Testis (tissue), 3 donors: ENCODE measurements around the gene COL23A1. TPM values are rescaled to one million over a fixed set of nuclear protein-coding genes. Genes with fewer than 3 reads are reported as not detected.

Experiments
- DNase-seq: peaks from one replicate; pipeline ENCODE4 v3.0.0-alpha.2; 2019
- H3K27ac ChIP-seq, 2 donors: fragments of 200-600 bp; sonication (generic); one replicate each; pipeline ENCODE4 v1.5.1; 2019
- H3K27me3 ChIP-seq: fragments of 200-600 bp; sonication (generic); one replicate; pipeline ENCODE4 v1.5.1; 2019
- H3K36me3 ChIP-seq: fragments of 200-600 bp; sonication (generic); one replicate; pipeline ENCODE4 v1.5.1; 2017; ENCODE audit warnings: low read depth; ENCODE audit errors: missing control alignments
- H3K4me1 ChIP-seq: fragments of 200-600 bp; sonication (generic); one replicate; pipeline ENCODE4 v1.5.1; 2019
- H3K4me3 ChIP-seq, 2 donors: fragments of 200-600 bp; sonication (generic); one replicate each; pipeline ENCODE4 v1.5.1; 2017 to 2019
- H3K9me3 ChIP-seq: fragments of 200-600 bp; sonication (generic); one replicate; pipeline ENCODE4 v1.5.1; 2017
- CTCF ChIP-seq, 3 experiments: fragments of 450-650 bp in 2 of 3; fragments of 200-600 bp in 1 of 3; sonication (generic) in 1 of 3; IDR thresholded peaks; one replicate each; pipeline ENCODE4 v1.5.1; 2016 to 2019; ENCODE audit warnings: antibody characterized with exemption in 3 of 3, mild to moderate bottlenecking in 2 of 3, moderate library complexity in 1 of 3
- POLR2A ChIP-seq: fragments of 450-650 bp; IDR thresholded peaks from one replicate; pipeline ENCODE4 v1.6.1; 2017; ENCODE audit warnings: antibody characterized with exemption, mild to moderate bottlenecking, moderate library complexity
- WGBS, 2 donors: methylation state at CpG; one replicate each; pipeline ENCODE4 v1.1.5; 2018; 5-methylcytosine and 5-hydroxymethylcytosine counted together
- intact Hi-C: fragments of 100-400 bp; cut with DNase I; formaldehyde crosslinking; loops from one replicate; pipeline ENCODE4 v1.15.1; 2023; ENCODE audit warnings: low total_unique reads
- polyA plus RNA-seq: library from polyadenylated mRNA; stranded (reverse); fragments of 350-450 nt; fragmentation: Illumina TruSeq; extraction: RNeasy Lipid Tissue Mini Kit (QIAGEN cat#74804); gene quantifications from one replicate; pipeline ENCODE4 v1.2.3, GENCODE V29; 2014; ENCODE audit warnings: low read depth, low replicate concordance; ENCODE audit not compliant: insufficient read depth
- total RNA-seq, 2 donors: library from RNA; depleted of rRNA; stranded (reverse); fragments of >200 nt; gene quantifications; one replicate each; pipeline ENCODE4 v1.2.3, GENCODE V29; 2016

The COL23A1 gene
- total and polyA plus RNA-seq, 3 donors from 2014 or later = 4.3 to 5.5 (median 5.0) TPM

GRCh38 chr5:178380541-178381074, 209.6 kb downstream of the COL23A1 start:
- Histone ChIP-seq H3K27me3 (no peaks in the 10 kb centered on the region), H3K4me1 (no peaks in the 10 kb centered on the region), H3K27ac (no peak overlapping the region), H3K36me3 (no peaks in the 10 kb centered on the region), H3K9me3 (no peaks in the 10 kb centered on the region), H3K4me3 (no peak overlapping the region)
- 84 to 86% methylated on average over 11 to 16 of the region's 16 CpGs for WGBS, 2 donors
- no peak for DNase-seq
- intact Hi-C loops = no loop called here
- TF ChIP-seq POLR2A (no peak), CTCF (IDR thresholded peaks at IDR 0.05) (no peak)

- Histone ChIP-seq H3K9me3 (no peaks in the 10 kb centered on the region), H3K27me3 (no peaks in the 10 kb centered on the region), H3K4me3 (no peak overlapping the region), H3K27ac (no peak overlapping the region), H3K36me3 (no peaks in the 10 kb centered on the region), H3K4me1 (no peaks in the 10 kb centered on the region)
- TF ChIP-seq CTCF (IDR thresholded peaks at IDR 0.05) (no peak), POLR2A (no peak)
- DNase-seq = no peak
- WGBS, 2 donors = 96 to 100% methylated on average over 2 of the region's 2 CpGs
- intact Hi-C loops = no loop called here
These were observed 210.1 kb downstream of the COL23A1 start for GRCh38 chr5:178380086-178380485.

GRCh38 chr5:178378527-178379484, 211.4 kb downstream of the COL23A1 start:
- no peaks in the 10 kb centered on the region for H3K27me3 ChIP-seq
- intact Hi-C loops = no loop called here
- no peak overlapping the region for H3K27ac ChIP-seq

GRCh38 chr5:178377583-178378270, 212.5 kb downstream of the COL23A1 start:
- no peaks in the 10 kb centered on the region for H3K36me3 ChIP-seq
- no peak for DNase-seq
- no peak overlapping the region for H3K27ac ChIP-seq
- H3K4me1 ChIP-seq = no peaks in the 10 kb centered on the region
- 92 to 94% methylated on average over 20 to 21 of the region's 21 CpGs for WGBS, 2 donors
- no peaks in the 10 kb centered on the region for H3K9me3 ChIP-seq
- no peaks in the 10 kb centered on the region for H3K27me3 ChIP-seq
- TF ChIP-seq POLR2A = no peak
- TF ChIP-seq CTCF (IDR thresholded peaks at IDR 0.05) = no peak
- H3K4me3 ChIP-seq = no peak overlapping the region
- intact Hi-C loops = no loop called here

More at GRCh38 chr5:178378527-178379484, 211.4 kb downstream of the COL23A1 start:
- Histone ChIP-seq H3K9me3 (no peaks in the 10 kb centered on the region), H3K36me3 (no peaks in the 10 kb centered on the region), H3K4me3 (no peak overlapping the region), H3K4me1 (no peaks in the 10 kb centered on the region)
- no peak for TF ChIP-seq POLR2A
- TF ChIP-seq CTCF (IDR thresholded peaks at IDR 0.05) = no peak
- WGBS, 2 donors = 89 to 92% methylated on average over 14 of the region's 14 CpGs
- no peak for DNase-seq
